Activated T-helper 2 cell treated with anti-CD3 and anti-CD28 coated beads, Interferon-gamma antibody, Interleukin-2, Interleukin-4, amounts not matched to agents 10 μg/mL and 5 μg/mL and 100 μg/mL, durations not matched to agents 14 hours and 24 hours and 36 hours (primary cell): ENCODE measurements around the gene ANKRD53. TPM values are rescaled to one million over a fixed set of nuclear protein-coding genes. Genes with fewer than 3 reads are reported as not detected.
A peak's percentile ranks its signal among the peaks of the same experiment; 100 is the strongest.

Source experiments
- DNase-seq: peaks from one replicate; pipeline ENCODE4 v3.0.0; 2021; ENCODE audit warnings: low spot score
- H3K27ac Mint-ChIP-seq: one replicate; pipeline ENCODE4 v1.8.0; 2021; ENCODE audit warnings: mixed read lengths
- H3K27me3 Mint-ChIP-seq: one replicate; pipeline ENCODE4 v1.8.0; 2021; ENCODE audit warnings: low read depth, mixed read lengths
- H3K36me3 Mint-ChIP-seq: one replicate; pipeline ENCODE4 v1.8.0; 2021; ENCODE audit warnings: low read depth, mixed read lengths
- H3K4me1 Mint-ChIP-seq: one replicate; pipeline ENCODE4 v1.8.0; 2021; ENCODE audit warnings: low read depth, mixed read lengths
- H3K4me3 Mint-ChIP-seq: one replicate; pipeline ENCODE4 v1.8.0; 2021; ENCODE audit warnings: low read depth, mild to moderate bottlenecking, moderate library complexity, mixed read lengths
- H3K9me3 Mint-ChIP-seq: one replicate; pipeline ENCODE4 v1.8.0; 2021; ENCODE audit warnings: mixed read lengths
- intact Hi-C: fragments of 100-400 bp; cut with micrococcal nuclease; formaldehyde crosslinking; loops from one replicate; pipeline ENCODE4 v1.15.1; 2023
- total RNA-seq: library from RNA; stranded (reverse); gene quantifications from 2 replicates; pipeline ENCODE4 v1.2.3, GENCODE V29; 2022

Gene ANKRD53
- total RNA-seq, 1 donor from 2014 or later = not detected

DNA sequence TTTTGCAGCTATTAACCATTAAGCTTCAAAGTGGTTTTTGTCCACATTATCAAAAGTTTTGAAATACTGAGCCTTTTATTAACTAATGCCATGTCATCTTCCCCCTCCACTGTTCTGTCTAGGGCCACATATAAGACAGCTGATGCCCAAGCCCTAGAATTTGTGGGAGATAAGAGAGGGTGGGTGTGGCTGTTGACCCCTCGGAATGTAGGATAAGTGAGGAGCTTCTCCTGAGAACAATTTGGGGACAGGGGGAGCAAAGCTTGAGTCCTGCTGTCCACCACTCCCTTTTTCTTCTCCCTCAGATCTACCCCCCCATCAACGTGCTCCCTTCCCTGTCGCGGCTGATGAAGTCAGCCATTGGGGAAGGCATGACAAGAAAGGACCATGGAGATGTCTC lies 14.3 kb upstream of the ANKRD53 start:
- DNase-seq = no peak
- H3K36me3 Mint-ChIP-seq = no peaks in the 10 kb centered on the region
- peaks cover 34% of the 10 kb centered on the region for H3K27me3 Mint-ChIP-seq
- no peak overlapping the region for H3K4me3 Mint-ChIP-seq
- H3K4me1 Mint-ChIP-seq = peaks cover 3% of the 10 kb centered on the region
- no peaks in the 10 kb centered on the region for H3K9me3 Mint-ChIP-seq
- intact Hi-C loops = loop anchor here (2.0 kb wide), 2 partner anchors 21 to 31 kb away; partner anchors contain the start of gene TEX261
- no peak overlapping the region for H3K27ac Mint-ChIP-seq

DNA sequence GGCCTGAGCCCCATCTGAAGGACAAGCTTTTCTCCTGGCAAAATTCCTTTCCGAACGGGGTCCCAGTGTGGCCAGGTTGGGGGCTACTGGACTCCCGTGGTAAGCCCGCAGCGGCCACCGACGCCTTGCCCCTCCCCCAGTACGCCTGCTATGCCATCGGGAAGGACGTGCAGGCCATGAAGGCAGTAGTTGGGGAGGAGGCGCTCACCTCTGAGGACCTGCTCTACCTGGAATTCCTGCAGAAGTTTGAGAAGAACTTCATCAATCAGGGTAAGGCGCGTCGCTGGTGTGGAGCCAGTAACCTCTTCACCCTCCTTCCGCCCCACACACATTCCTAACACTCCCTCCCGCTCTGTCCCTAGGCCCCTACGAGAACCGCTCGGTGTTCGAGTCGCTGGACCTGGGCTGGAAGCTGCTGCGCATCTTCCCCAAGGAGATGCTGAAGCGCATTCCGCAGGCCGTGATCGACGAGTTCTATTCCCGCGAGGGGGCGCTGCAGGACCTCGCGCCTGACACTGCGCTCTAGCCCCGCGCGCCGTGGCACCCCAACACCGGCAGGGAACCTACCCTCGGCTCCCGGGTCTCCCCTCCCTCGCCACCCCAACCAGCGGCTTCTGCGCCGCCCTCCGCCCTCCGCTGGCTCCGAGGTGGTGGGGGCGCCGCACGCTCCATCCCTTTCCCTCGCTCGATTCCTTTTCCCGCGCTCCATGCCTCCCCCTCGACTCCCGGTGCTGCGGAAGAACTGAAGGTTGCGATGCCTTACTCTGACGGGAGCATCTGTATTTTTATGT lies 13.6 kb upstream of the ANKRD53 start:
- peaks cover 38% of the 10 kb centered on the region for H3K27me3 Mint-ChIP-seq
- peak overlapping the region; percentile 80 for H3K4me3 Mint-ChIP-seq
- no peak overlapping the region for H3K27ac Mint-ChIP-seq
- peak; percentile 72 for DNase-seq
- intact Hi-C loops = loop anchor here (1.0 to 2.0 kb wide), 3 partner anchors 13 to 30 kb away; partner anchors contain the start of gene TEX261
- H3K36me3 Mint-ChIP-seq = no peaks in the 10 kb centered on the region
- no peaks in the 10 kb centered on the region for H3K9me3 Mint-ChIP-seq
- peaks cover 3% of the 10 kb centered on the region for H3K4me1 Mint-ChIP-seq

DNA sequence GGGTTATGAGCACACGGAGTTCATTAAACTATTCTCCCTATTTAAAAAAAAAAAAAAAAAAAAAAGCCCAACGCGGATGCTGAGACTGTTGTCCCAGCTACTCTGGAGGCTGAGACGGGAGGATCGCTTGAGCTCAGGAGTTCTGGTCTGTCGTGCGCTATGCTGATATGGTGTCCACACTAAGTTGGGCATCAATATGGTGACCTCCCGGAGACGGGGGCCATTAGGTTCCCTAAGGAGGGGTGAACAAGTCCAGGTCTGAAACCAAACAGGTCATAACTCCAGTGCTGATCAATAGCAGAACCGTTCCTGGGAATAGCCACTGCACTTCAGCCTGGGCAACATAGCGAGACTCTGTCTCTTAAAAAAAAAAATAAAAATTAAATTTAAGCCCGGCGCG lies 12.9 kb upstream of the ANKRD53 start:
- intact Hi-C loops = loop anchor here (1.0 to 2.0 kb wide), 3 partner anchors 12 to 29 kb away; partner anchors contain the start of gene TEX261
- peak overlapping the region; percentile 80 for H3K4me3 Mint-ChIP-seq
- H3K9me3 Mint-ChIP-seq = no peaks in the 10 kb centered on the region
- H3K27ac Mint-ChIP-seq = no peak overlapping the region
- H3K36me3 Mint-ChIP-seq = no peaks in the 10 kb centered on the region
- H3K4me1 Mint-ChIP-seq = peaks cover 3% of the 10 kb centered on the region
- peaks cover 45% of the 10 kb centered on the region for H3K27me3 Mint-ChIP-seq
- DNase-seq = peak; percentile 7

GRCh38 chr2:70966681-70967080 lies 11.7 kb upstream of the ANKRD53 start:
- H3K27ac Mint-ChIP-seq = no peak overlapping the region
- DNase-seq = peak; percentile 2
- intact Hi-C loops = no loop called here
- no peaks in the 10 kb centered on the region for H3K36me3 Mint-ChIP-seq
- H3K4me1 Mint-ChIP-seq = peaks cover 3% of the 10 kb centered on the region
- no peaks in the 10 kb centered on the region for H3K9me3 Mint-ChIP-seq
- peaks cover 52% of the 10 kb centered on the region for H3K27me3 Mint-ChIP-seq
- H3K4me3 Mint-ChIP-seq = no peak overlapping the region

GRCh38 chr2:70967189-70967588 lies 11.2 kb upstream of the ANKRD53 start:
- intact Hi-C loops = no loop called here
- H3K4me3 Mint-ChIP-seq = no peak overlapping the region
- peaks cover 3% of the 10 kb centered on the region for H3K4me1 Mint-ChIP-seq
- H3K27ac Mint-ChIP-seq = no peak overlapping the region
- no peaks in the 10 kb centered on the region for H3K36me3 Mint-ChIP-seq
- H3K27me3 Mint-ChIP-seq = peaks cover 56% of the 10 kb centered on the region
- no peaks in the 10 kb centered on the region for H3K9me3 Mint-ChIP-seq
- no peak for DNase-seq

GRCh38 chr2:70974592-70974991 lies 3.8 kb upstream of the ANKRD53 start:
- intact Hi-C loops = no loop called here

GRCh38 chr2:70975237-70975636 lies 3.2 kb upstream of the ANKRD53 start:
- H3K9me3 Mint-ChIP-seq = no peaks in the 10 kb centered on the region
- intact Hi-C loops = no loop called here
- H3K27ac Mint-ChIP-seq = no peak overlapping the region
- peak; percentile 4 for DNase-seq
- H3K27me3 Mint-ChIP-seq = peaks cover 26% of the 10 kb centered on the region
- H3K36me3 Mint-ChIP-seq = peaks cover 2% of the 10 kb centered on the region
- H3K4me3 Mint-ChIP-seq = no peak overlapping the region
- peaks cover 13% of the 10 kb centered on the region for H3K4me1 Mint-ChIP-seq

More at GRCh38 chr2:70974592-70974991, 3.8 kb upstream of the ANKRD53 start:
- peaks cover 13% of the 10 kb centered on the region for H3K4me1 Mint-ChIP-seq
- no peak overlapping the region for H3K27ac Mint-ChIP-seq
- peaks cover 2% of the 10 kb centered on the region for H3K36me3 Mint-ChIP-seq
- H3K9me3 Mint-ChIP-seq = no peaks in the 10 kb centered on the region
- H3K4me3 Mint-ChIP-seq = no peak overlapping the region
- peaks cover 30% of the 10 kb centered on the region for H3K27me3 Mint-ChIP-seq
- DNase-seq = peak; percentile 6

- H3K36me3 Mint-ChIP-seq = peaks cover 2% of the 10 kb centered on the region
- peak overlapping the region; percentile 73 for H3K4me3 Mint-ChIP-seq
- H3K4me1 Mint-ChIP-seq = peaks cover 13% of the 10 kb centered on the region
- DNase-seq = no peak
- intact Hi-C loops = loop anchor here (1.0 to 2.0 kb wide), 2 partner anchors 12 to 17 kb away; partner anchors contain the start of gene TEX261
- no peaks in the 10 kb centered on the region for H3K9me3 Mint-ChIP-seq
- peaks cover 8% of the 10 kb centered on the region for H3K27me3 Mint-ChIP-seq
- H3K27ac Mint-ChIP-seq = peak overlapping the region; percentile 77
Observed at GRCh38 chr2:70977605-70978205, 725 bp upstream of the ANKRD53 start.

- H3K27me3 Mint-ChIP-seq = peaks cover 3% of the 10 kb centered on the region
- H3K4me1 Mint-ChIP-seq = peaks cover 13% of the 10 kb centered on the region
- intact Hi-C loops = no loop called here
- peaks cover 2% of the 10 kb centered on the region for H3K36me3 Mint-ChIP-seq
- H3K9me3 Mint-ChIP-seq = no peaks in the 10 kb centered on the region
- no peak for DNase-seq
- H3K4me3 Mint-ChIP-seq = no peak overlapping the region
- H3K27ac Mint-ChIP-seq = no peak overlapping the region
Observed at GRCh38 chr2:70979180-70979488, 704 bp downstream of the ANKRD53 start.

- intact Hi-C loops = no loop called here
- no peak for DNase-seq
- no peaks in the 10 kb centered on the region for H3K9me3 Mint-ChIP-seq
- H3K4me3 Mint-ChIP-seq = no peak overlapping the region
- H3K4me1 Mint-ChIP-seq = peaks cover 18% of the 10 kb centered on the region
- peaks cover 2% of the 10 kb centered on the region for H3K36me3 Mint-ChIP-seq
- no peak overlapping the region for H3K27ac Mint-ChIP-seq
- H3K27me3 Mint-ChIP-seq = peaks cover under 1% of the 10 kb centered on the region
Observed at GRCh38 chr2:70979626-70980025, 1.2 kb downstream of the ANKRD53 start.

DNA sequence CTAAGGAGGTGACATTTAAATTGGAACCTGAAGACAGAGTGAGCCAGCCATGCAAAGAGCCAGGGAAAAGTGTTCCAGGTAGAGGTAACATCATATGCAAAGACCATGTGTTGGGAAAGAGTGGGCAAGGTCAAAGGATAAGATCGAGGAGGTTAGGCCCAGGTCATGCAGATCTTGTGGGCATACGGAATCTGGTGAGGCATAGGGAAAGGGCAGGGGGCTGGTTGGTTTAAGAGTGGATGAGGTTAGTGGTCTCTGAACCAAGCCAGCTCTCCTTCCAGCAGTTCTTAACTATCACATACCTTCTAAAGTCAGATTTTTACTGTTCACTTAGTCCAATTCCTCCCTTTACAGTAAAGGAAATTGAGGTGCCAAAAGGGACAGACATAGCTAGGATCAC lies 3.0 kb downstream of the ANKRD53 start:
- Mint-ChIP-seq H3K27ac (no peak overlapping the region), H3K36me3 (peaks cover 14% of the 10 kb centered on the region), H3K9me3 (no peaks in the 10 kb centered on the region), H3K4me1 (peaks cover 21% of the 10 kb centered on the region), H3K27me3 (no peaks in the 10 kb centered on the region), H3K4me3 (no peak overlapping the region)
- no peak for DNase-seq
- intact Hi-C loops = no loop called here

- Mint-ChIP-seq H3K9me3 (no peaks in the 10 kb centered on the region), H3K4me1 (peaks cover 18% of the 10 kb centered on the region), H3K27me3 (no peaks in the 10 kb centered on the region), H3K4me3 (no peak overlapping the region), H3K27ac (no peak overlapping the region), H3K36me3 (peaks cover 20% of the 10 kb centered on the region)
- intact Hi-C loops = no loop called here
- DNase-seq = no peak
Observed at GRCh38 chr2:70981866-70982810, 3.7 kb downstream of the ANKRD53 start.
